Measurements from ENCODE around the gene MYNN.

MYNN gene

DNA sequence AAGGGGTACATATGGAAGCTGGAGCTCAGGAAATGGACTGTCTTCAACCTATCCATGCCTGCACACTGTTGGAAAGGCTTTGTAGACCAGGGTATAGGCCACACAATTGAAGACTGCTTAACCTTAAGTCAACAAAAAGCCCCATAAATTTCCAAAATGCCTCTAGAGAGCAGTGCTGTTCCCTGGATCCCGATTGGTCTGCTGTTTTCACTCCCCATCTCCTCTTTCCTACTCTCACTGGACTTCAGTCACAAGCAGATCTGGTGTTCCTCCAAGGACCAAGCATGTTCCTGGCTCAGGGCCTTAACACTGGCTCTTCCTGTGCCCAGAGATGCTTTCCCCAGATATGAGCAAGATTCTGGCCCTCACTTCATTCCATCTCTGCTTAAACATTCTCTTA is 62.3 kb downstream of the MYNN start:
- DNase-seq (ENCODE audit: low read depth), result no peak

DNA sequence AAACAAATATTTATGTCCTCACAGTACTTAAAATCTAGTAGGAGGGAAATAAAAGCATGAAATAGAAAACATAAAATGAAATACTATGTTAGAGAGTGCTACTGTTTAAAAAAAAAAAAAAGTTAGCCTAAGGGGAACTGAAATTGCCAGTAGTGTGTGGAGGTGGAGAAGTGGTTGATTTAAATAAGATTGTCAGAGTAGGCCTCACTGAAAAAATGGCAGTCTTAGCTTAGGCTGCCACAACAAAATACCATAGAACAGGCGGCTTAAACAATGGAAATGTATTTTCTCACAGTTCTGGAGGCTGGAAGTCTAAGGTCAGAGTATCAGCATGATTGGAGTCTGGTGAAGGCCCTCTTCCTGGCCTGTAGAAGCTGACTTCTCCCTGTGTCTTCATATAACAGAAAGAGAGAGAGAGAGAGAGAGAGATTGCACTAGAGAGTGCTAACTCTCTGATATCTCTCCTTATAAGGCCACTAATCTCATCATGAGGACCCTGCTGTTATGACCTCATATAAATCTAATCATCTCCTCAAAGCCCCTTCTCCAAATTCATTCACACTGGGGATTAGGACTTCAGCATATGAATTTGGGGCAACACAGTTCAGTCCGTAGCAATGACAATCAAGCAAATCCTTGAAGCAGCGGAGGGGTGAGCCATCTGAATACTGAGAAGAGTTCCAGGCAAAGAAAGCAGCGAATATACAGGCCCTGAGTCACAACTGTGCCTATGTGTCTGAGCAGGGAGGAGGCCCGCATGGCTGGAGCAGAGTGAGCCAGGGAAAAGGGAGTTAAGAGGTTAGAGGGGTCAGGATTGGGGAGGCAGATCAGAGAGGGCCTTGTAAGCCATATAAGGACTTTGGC is 63.1 kb downstream of the MYNN start:
- no peak for DNase-seq (ENCODE audit: low read depth)

DNA sequence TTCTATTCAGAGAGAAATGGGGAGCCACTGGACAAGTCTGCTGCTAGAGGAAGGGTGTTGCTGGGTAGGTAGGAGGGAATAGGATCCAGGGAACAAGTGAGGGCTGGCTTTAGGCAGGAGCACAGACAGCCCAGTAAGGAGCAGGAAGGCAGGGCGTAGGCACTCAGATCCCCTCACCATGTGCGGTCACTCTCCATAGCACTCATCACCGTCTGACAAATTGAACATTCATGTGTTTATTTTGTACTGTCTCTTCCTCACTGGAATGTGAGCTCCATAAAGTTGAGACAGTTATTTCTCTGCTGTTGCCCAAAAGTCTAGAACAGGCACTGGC is 63.7 kb downstream of the MYNN start:
- DNase-seq (ENCODE audit: low read depth), result no peak

DNA sequence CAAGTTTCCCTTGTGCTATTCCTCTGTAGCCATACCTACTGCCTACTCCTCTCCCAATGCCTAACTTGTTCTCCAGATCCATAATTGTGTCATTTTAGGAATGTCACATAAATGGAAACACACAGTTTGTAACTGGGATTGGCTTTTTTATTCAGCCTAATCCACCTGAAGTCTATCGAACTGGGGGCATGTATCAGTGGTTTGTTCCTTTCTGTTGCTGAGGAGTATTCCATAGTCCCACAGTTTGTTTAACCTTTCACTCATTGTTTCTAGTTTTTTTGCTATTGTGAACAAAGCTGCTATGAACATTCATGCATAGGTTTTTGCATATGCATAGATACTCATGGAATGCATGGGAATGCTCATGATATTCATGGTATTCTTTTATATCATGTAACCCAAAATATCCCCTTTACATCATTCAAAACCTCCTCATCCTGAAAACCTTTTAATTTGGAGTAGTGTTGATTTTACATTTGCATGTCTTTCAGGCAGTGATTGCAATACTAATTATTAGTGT is 65.4 kb downstream of the MYNN start:
- DNase-seq (ENCODE audit: low read depth), result no peak
